GM21529 (cell line): Measurements from ENCODE around the gene MGLL.

Source experiments
- ATAC-seq: cut with Tn5 transposase; IDR thresholded peaks from one replicate; pipeline ENCODE4 v1.9.1; 2021; ENCODE audit not compliant: unreplicated experiment

MGLL gene

GRCh38 chr3:127760791-127761440, 61.4 kb downstream of the MGLL start:
- no peak for ATAC-seq

GRCh38 chr3:127760361-127760760, 62.0 kb downstream of the MGLL start:
- no peak for ATAC-seq

GRCh38 chr3:127759826-127760225, 62.5 kb downstream of the MGLL start:
- ATAC-seq = no peak

DNA sequence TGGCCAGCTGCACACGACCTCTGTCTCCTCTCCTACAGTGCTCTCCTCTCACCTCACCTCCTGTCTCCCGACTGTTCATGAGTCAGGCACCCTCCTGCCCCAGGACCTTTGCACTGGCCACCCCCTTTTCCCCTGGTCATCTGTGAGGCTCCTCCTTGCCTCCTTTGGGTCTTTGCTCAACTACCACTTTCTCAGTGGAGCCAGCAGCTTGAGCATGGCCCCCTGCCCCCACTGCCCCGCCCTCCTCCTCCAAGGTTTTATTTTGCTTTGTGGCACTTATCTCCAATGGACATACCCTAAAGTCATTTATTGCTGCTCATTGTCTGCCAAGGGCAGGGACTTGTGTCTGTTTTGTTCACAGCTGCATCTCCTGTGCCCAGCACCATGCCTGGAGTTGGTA, 64.3 kb downstream of the MGLL start:
- no peak for ATAC-seq

DNA sequence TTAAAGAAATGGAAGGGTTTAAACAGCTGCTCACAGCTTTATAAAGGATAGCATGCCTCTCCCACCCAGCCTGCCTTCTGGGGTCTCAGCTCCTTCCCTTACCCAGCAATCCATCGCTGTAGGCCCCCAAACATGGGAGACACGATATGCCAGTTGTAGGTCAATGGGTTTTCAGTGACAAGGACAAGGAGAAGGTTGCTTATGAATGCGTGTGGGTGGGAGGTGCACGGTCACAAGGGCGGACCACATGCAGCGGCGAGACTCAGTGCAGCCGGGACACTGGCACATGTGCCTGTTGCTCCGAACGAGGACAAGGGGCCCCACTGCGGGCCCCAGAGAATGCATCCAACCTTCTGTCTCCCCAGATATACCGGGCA, 67.0 kb downstream of the MGLL start:
- no peak for ATAC-seq

GRCh38 chr3:127754411-127755304, 67.7 kb downstream of the MGLL start:
- peak; percentile 23 for ATAC-seq

GRCh38 chr3:127753898-127754410, 68.4 kb downstream of the MGLL start:
- ATAC-seq = peak; percentile 18

- ATAC-seq = no peak
Measured at GRCh38 chr3:127753338-127753737, 69.0 kb downstream of the MGLL start.

DNA sequence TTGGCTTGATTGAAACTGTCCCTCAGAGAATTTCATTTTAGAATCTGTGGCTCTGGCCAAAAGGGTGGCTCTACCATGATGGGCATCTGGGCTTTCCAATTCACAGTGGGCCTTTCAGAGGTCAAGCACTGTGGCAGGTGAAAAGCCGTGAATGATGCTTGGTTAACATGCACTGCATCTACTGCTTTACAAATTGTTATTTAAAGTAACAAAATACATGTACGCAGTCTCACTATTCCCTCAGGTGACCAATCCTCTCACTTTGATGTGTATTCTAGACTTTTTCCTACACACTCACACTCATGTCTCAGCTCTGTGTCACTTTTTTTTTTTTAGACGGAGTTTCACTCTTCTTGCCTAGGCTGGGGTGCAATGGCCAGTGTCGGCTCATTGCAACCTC, 70.5 kb downstream of the MGLL start:
- ATAC-seq = no peak

DNA sequence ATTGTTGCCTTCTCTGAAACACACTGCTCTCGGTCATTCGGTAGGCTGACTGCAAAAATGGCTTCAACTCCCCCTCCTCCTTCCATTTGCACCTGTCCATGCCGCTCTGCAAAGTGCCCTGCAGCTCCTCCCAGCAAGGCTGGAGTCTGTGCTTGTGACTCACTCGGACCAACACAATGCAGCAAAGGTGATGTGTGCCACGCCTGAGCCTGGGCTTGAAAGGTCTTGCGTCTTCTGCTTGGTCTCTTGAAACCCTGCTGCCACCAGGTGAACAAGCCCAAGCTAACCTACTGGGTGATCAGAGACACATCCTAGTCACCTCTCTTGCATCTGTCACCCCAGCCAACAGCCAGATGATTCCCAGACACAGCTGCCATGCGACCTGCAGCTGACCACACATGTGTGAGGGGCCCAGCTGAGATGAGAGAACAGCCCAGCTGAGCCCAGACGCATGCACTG, 71.1 kb downstream of the MGLL start:
- ATAC-seq = no peak

DNA sequence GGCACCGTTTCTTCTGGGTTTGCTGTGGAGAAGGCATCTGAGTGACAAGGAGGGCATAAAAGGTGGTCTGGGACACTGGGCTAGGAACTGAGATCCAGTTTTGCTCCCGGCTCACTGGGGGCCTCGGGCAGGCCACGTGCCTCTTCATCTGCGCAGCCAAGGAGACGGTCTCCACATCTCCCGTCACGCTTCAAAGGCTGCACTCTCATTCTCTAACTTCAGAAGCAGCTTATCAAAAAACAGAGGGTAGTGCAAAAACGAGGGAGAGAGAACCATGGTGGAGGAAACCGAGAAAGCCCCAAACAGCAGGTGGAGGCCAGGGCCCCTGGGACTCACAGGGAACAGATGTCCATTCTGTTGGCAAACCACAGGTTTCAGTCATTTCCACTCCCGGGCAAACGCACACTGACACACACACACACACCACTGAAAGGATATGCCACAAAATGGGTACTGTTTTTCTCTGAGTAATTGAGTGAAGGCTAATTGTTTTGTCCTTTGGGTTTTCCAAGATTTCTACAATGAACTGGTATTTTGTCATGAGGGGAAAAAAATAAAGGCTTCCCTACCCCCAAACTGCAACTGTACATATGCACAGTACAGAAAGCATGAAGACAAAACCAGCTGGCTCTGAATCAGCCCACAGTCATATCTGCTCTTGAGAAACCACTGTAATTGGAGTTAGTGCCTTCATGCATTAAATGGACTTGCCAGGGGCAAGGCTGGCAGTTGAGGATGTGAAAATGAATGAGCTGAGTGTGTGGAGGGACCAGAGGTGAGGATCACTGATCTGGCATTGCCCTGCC, 71.9 kb downstream of the MGLL start:
- ATAC-seq = peak; percentile 35

GRCh38 chr3:127749787-127750225, 72.5 kb downstream of the MGLL start:
- peak; percentile 0 for ATAC-seq

DNA sequence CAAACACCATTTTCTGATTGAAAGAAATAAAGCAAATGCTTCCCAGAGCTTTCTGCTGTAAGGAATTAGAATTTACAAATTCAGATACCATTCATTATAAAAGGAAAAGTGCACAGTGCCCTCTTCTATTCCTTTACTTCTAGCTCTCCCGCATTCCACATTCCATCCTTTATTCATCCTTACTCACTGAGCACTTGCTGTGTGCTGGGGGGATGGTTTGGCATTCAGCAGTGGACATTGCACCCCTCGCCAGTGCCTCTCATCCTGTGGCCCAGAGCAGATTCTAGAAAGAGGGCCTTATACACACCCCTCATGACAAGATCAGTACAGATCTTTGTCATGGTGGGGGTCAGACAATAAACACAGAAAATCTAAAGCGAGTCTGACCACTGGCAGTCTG, 73.0 kb downstream of the MGLL start:
- ATAC-seq = no peak

GRCh38 chr3:127748754-127749327, 73.5 kb downstream of the MGLL start:
- no peak for ATAC-seq

- ATAC-seq = no peak
Measured at GRCh38 chr3:127747751-127748521, 74.4 kb downstream of the MGLL start.

DNA sequence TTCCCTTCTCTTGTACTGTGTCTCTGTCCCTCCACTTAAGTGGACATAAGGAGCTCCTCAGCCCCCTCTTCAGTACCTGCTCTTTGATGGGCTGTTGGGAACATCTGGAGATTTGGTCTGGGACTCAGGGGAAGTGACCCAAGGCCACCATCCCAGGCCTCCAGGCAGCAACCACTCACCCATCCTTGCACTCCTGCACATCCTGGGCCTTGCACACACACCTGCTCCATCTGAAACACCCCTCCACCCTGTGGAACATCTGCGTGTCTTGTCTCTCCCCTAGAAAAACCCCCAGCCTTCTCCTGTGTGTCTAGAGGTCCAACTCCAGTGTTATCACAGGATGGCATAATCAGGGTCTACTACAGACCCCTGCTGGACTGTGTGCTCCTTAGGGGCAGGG, 75.2 kb downstream of the MGLL start:
- ATAC-seq = no peak

DNA sequence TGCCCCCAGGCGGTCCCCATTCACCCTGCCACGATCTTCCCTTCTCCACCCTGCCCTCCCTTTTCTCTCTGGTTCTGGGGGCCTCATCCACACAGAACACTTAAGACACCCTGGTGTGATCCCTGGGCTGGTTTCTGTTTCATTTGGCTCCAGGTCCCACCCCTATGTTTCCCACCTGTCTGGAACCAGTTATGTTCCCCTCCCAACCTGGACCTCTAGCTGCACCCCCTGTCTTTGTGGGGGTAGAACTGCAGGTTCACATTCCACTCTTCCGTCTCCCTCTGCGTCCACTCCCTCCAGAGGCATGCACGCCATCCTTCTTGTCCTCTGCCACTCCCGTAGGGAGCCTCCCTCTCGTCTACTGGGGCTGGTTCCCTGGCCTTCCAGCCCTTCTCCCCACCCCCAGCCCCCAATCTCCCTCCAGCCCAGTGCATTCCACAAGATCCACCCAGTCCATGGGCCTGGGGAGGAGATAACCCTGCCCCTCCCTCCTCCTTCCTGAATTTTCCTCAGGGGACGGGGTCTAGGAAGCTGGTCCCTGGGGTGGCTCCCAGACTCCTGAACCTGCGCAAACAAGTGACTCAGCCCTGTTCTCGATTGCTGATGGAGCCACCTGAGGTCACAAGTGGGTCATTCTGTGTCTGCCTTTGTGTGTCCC, 75.8 kb downstream of the MGLL start:
- ATAC-seq = no peak

GRCh38 chr3:127745656-127746399, 76.5 kb downstream of the MGLL start:
- ATAC-seq = no peak

DNA sequence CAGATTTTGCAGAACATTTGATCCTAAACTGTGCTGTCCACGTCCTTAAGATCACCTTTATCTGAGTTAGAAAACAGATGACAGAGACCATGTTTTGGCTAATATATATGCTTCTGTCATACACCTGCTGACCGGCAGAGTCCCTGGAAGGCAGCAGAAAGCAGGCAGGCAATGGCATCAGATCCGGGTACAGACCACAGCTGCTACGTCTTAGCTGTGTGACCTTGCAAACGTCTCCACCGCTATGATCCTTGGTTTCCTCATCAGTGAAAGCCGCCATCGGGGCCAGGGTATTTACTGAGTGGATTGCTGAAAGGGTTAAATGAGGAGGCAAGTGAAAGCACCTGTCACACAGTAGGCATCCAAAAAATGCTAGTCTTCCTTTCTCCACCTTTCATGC, 77.4 kb downstream of the MGLL start:
- ATAC-seq = no peak
